Upper lobe of left lung (tissue), 6 donors: ENCODE data around the gene RBPJL. TPM values are rescaled to one million over a fixed set of nuclear protein-coding genes. Genes with fewer than 3 reads are reported as not detected.

Source experiments
- ATAC-seq, 2 donors: fragments of 200-7000 bp; cut with Tn5 transposase; one replicate each; pipeline ENCODE4 v1.9.1; 2022; ENCODE audit warnings: mild to moderate bottlenecking in 2 of 2, moderate library complexity in 2 of 2; ENCODE audit not compliant: low FRiP score in 2 of 2
- DNase-seq, 2 donors: peaks; one replicate each; pipeline ENCODE4 v3.0.0-alpha.2; 2019 to 2020
- H3K27ac ChIP-seq, 4 donors: fragments of 200-600 bp; sonication (generic); one replicate each; pipeline ENCODE4 v1.5.1; 2016 to 2019
- H3K27me3 ChIP-seq, 4 donors: fragments of 200-600 bp; sonication (generic); one replicate each; pipeline ENCODE4 v1.5.1; 2017 to 2019
- H3K36me3 ChIP-seq, 4 donors: fragments of 200-600 bp; sonication (generic); one replicate each; pipeline ENCODE4 v1.5.1; 2016 to 2019
- H3K4me1 ChIP-seq, 4 donors: fragments of 200-600 bp; sonication (generic); one replicate each; pipeline ENCODE4 v1.5.1; 2018 to 2019
- H3K4me3 ChIP-seq, 4 donors: fragments of 200-600 bp; sonication (generic); one replicate each; pipeline ENCODE4 v1.5.1; 2017 to 2019; ENCODE audit warnings: mild to moderate bottlenecking in 2 of 4, moderate library complexity in 1 of 4
- H3K9me3 ChIP-seq, 4 donors: fragments of 200-600 bp; sonication (generic); one replicate each; pipeline ENCODE4 v1.5.1; 2018 to 2019
- CTCF ChIP-seq, 6 experiments: fragments of 450-650 bp in 4 of 6; fragments of 200-600 bp in 2 of 6; sonication (generic) in 2 of 6; IDR thresholded peaks; one replicate each; pipeline ENCODE4 v1.5.1; 2016 to 2019; ENCODE audit warnings: antibody characterized with exemption in 6 of 6
- EP300 ChIP-seq, 4 donors: sonication (generic); formaldehyde crosslinking; IDR thresholded peaks; one replicate each; pipeline ENCODE4 v1.5.1; 2017; ENCODE audit warnings: antibody characterized with exemption in 4 of 4, control low read depth in 2 of 4
- POLR2A ChIP-seq, 4 donors: fragments of 450-650 bp; IDR thresholded peaks; one replicate each; pipeline ENCODE4 v1.5.1; 2016 to 2017; ENCODE audit warnings: antibody characterized with exemption in 4 of 4, mild to moderate bottlenecking in 2 of 4
- POLR2AphosphoS5 ChIP-seq, 2 donors: sonication (generic); formaldehyde crosslinking; IDR thresholded peaks; one replicate each; pipeline ENCODE4 v1.5.1; 2017; ENCODE audit warnings: antibody characterized with exemption in 2 of 2
- WGBS, 2 donors: methylation state at CpG; one replicate each; pipeline ENCODE4 v1.1.5; 2017 to 2018; 5-methylcytosine and 5-hydroxymethylcytosine counted together
- total RNA-seq, 6 donors: library from RNA; depleted of rRNA in 4 of 6; stranded (reverse); fragments of >200 nt in 4 of 6; gene quantifications; one replicate each; pipeline versions ENCODE4 v1.1.0 to v1.2.1, GENCODE V29; 2016 to 2021
- donor health status: DM: no; HTN: no; CAD: no; lungs with moderate emphysema.
- donor health status: DM: no; HTN: yes; CAD: no; lungs with severe emphysema.

The RBPJL gene
- total RNA-seq, 6 donors from 2014 or later, result 0.09 to 0.13 TPM; not detected in 4

DNA sequence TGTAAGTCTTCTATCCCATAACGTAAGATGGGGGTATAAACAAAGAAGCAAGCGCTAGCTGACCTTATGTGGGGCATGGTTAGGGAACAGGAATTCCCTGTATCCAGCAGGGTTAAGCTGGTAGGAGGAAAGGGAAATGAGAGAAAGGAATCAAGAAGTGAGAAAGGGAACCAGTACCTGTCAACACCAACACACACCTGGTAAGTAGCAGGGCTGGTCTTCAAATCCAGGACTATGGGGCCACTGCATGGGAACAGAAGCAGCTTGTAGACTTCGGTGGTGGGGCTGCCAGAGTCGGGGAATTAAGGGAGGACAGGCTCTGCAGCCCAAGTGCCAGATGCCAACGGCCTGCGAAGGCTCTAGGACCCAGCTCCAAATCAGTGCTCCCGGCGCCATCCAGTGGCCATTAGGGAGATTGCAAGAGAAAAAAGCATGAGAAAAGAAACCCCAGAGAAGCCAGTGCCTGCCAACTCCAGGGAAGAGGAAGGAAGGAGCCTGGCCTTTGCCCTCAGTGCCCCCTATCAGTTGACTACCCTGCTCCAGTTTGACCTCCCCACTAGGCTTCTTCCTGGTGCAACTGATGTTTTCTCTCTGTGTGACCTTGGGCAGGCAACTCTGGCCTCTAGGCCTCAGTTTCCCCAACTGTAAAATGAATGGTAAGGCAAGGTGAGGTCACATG lies 15.8 kb upstream of the RBPJL start:
- Histone ChIP-seq H3K4me3 (no peak overlapping the region), H3K4me1 (peaks cover 16 to 25% (median 19%) of the 10 kb centered on the region in 4 donors), H3K9me3 (no peaks in the 10 kb centered on the region), H3K27ac (no peak overlapping the region), H3K27me3 (no peaks in the 10 kb centered on the region), H3K36me3 (no peaks in the 10 kb centered on the region)
- ATAC-seq (peak; percentile 80 to 83), DNase-seq (peak in 1 of 2 donors; percentile 89)
- 15% methylated on average over 8 of the region's 8 CpGs for WGBS, 2 donors
- TF ChIP-seq CTCF (IDR thresholded peaks at IDR 0.05) (peak; percentile 75 to 87 (median 84)), EP300 (IDR thresholded peaks at IDR 0.05) (no peak), POLR2A (IDR thresholded peaks at IDR 0.05) (peak in 1 of 4 donors; percentile 9), POLR2AphosphoS5 (IDR thresholded peaks at IDR 0.05) (peak in 1 of 2 donors; percentile 10)

DNA sequence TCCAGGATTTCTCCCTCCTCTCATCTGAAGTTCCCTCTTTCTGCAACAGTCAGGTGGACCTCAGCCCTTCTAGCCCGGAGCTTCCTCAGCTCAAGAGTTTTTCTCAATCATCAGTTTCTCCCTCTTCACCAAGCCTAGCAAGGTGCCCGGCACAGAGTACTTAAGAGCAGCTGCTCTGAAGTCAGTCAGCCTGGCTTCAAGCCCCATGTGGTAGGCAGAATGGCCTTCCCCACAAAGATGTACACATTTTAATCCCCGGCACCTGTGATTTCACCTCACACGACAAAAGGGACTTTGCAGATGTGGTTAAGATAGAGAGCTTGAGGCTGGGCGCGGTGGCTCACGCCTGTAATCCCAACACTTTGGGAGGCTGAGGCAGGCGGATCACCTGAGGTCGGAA lies 15.1 kb upstream of the RBPJL start:
- DNase-seq, result no peak
- Histone ChIP-seq H3K4me1 (peaks cover 16 to 25% (median 19%) of the 10 kb centered on the region in 4 donors), H3K36me3 (no peaks in the 10 kb centered on the region), H3K27ac (no peak overlapping the region), H3K9me3 (no peaks in the 10 kb centered on the region), H3K27me3 (no peaks in the 10 kb centered on the region), H3K4me3 (no peak overlapping the region)
- TF ChIP-seq POLR2AphosphoS5 (IDR thresholded peaks at IDR 0.05), result no peak
- TF ChIP-seq CTCF (IDR thresholded peaks at IDR 0.05), result no peak
- TF ChIP-seq EP300 (IDR thresholded peaks at IDR 0.05), result no peak
- TF ChIP-seq POLR2A (IDR thresholded peaks at IDR 0.05), result no peak
- WGBS, 2 donors, result 83 to 85% methylated on average over 9 of the region's 9 CpGs
- ATAC-seq, result no peak

DNA sequence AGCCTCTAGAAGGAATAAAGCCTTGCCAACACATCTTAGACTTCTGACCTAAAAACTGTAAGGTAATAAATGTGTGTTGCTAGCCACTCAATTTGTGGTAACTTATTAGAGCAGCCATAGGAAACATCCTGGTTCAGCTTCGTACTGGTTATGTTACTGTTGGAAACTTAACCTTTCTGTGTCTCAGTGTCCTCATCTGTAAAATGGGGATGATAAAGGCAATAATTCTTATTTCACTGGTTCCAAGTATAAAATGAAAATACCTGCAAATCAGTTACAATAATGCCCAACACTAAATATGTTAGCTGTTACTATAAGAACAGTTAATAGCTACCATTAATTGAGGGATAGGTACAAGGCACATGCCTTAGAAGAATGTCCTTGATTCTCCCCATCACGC lies 14.3 kb upstream of the RBPJL start:
- H3K9me3 ChIP-seq, result no peaks in the 10 kb centered on the region
- WGBS, 2 donors, result 90 to 91% methylated on average over 2 of the region's 2 CpGs
- ATAC-seq, result no peak
- no peak overlapping the region for H3K27ac ChIP-seq
- TF ChIP-seq EP300 (IDR thresholded peaks at IDR 0.05) (no peak), CTCF (IDR thresholded peaks at IDR 0.05) (peak in 1 of 6 experiments; percentile 8)
- H3K36me3 ChIP-seq, result no peaks in the 10 kb centered on the region
- DNase-seq, result no peak
- H3K27me3 ChIP-seq, result no peaks in the 10 kb centered on the region
- no peak overlapping the region for H3K4me3 ChIP-seq
- peaks cover 16 to 25% (median 19%) of the 10 kb centered on the region in 4 donors for H3K4me1 ChIP-seq

DNA sequence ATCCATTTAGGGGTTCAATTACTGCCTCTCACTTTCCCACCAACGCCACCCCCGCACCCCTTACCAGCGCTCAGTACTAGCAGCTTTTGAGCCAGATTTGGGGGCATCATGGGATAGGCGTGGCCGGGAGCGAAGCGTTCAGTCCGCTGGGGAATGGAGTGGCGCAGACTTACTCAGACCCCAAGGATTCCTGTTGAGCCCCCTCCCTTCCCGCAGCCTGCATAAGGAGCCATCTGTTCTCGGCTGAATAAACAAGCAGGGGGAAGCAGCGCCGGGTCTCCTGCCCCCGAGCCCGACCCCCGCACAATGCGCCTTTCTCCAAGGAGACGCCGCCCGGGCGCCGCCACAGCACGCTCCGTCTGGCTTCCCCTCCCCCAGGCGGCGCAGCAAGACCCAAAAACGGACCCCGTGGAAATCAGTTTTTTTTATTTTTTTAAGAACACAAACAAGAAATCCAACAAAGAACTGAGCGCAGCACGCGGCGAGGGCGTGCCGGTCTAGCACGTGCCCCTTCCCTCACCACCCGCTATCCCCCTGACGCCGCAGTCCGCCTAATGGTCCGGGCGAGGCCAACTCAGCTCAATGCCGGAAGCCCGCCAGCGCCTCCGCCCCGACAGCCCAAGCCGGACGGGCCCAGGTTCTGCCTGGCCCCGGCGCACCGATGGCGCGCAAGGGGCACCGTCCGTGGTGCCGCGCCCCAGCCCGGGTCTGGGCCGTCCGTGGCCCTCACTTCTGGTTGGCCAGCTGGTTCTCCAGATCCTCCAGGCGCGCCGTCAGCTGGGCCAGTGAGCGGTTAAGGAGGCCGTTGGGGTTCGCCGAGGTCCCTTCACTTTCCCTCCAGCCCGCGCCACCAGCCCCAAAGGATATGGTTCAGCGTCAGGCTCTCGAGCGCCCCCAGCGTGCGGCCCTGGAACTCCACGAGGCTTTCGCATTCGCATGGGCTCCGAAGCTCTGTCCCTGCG lies 13.3 kb upstream of the RBPJL start:
- Histone ChIP-seq H3K36me3 (no peaks in the 10 kb centered on the region), H3K4me3 (peak overlapping the region; percentile 34 to 60 (median 50)), H3K9me3 (no peaks in the 10 kb centered on the region), H3K27ac (peak overlapping the region; percentile 31 to 72 (median 54)), H3K4me1 (peaks cover 16 to 25% (median 19%) of the 10 kb centered on the region in 4 donors), H3K27me3 (no peaks in the 10 kb centered on the region)
- TF ChIP-seq POLR2A (IDR thresholded peaks at IDR 0.05) (peak in 1 of 4 donors; percentile 55), POLR2AphosphoS5 (IDR thresholded peaks at IDR 0.05) (no peak), EP300 (IDR thresholded peaks at IDR 0.05) (no peak), CTCF (IDR thresholded peaks at IDR 0.05) (peak; percentile 91 to 99 (median 94))
- 6% methylated on average over 29 to 74 of the region's 79 CpGs for WGBS, 2 donors
- DNase-seq (peak; percentile 88 to 98), ATAC-seq (peak; percentile 92 to 94)
